Trophoblast cell (in vitro differentiated cells and primary cell): Measurements from ENCODE around the gene COL4A1.

Experiments used
- DNase-seq, 2 donors: peaks; one replicate each; pipeline ENCODE4 v3.0.0-alpha.2; 2016
- H2AFZ ChIP-seq: 2 replicates; pipeline ENCODE4 v1.6.1; 2013; ENCODE audit warnings: low read length, moderate library complexity, mild to moderate bottlenecking; ENCODE audit not compliant: insufficient read depth, poor library complexity
- H2AK5ac ChIP-seq: 2 replicates; pipeline ENCODE4 v1.6.1; 2013; ENCODE audit warnings: mild to moderate bottlenecking, low read length
- H2BK120ac ChIP-seq: 2 replicates; pipeline ENCODE4 v1.6.1; 2013; ENCODE audit warnings: low read length, mild to moderate bottlenecking, moderate library complexity; ENCODE audit not compliant: insufficient read depth, poor library complexity
- H2BK12ac ChIP-seq: 2 replicates; pipeline ENCODE4 v1.6.1; 2013; ENCODE audit warnings: mild to moderate bottlenecking, low read length, moderate library complexity
- H2BK5ac ChIP-seq: 2 replicates; pipeline ENCODE4 v1.6.1; 2013; ENCODE audit warnings: low read length, low read depth, moderate library complexity, mild to moderate bottlenecking; ENCODE audit not compliant: poor library complexity
- H3K14ac ChIP-seq: 2 replicates; pipeline ENCODE4 v1.6.1; 2013; ENCODE audit warnings: mild to moderate bottlenecking, low read length
- H3K18ac ChIP-seq: 2 replicates; pipeline ENCODE4 v1.6.1; 2013; ENCODE audit warnings: mild to moderate bottlenecking, low read length
- H3K23ac ChIP-seq: 2 replicates; pipeline ENCODE4 v1.6.1; 2013; ENCODE audit warnings: low read length
- H3K27ac ChIP-seq: 2 replicates; pipeline ENCODE4 v1.5.1; 2013; ENCODE audit warnings: low read depth, mild to moderate bottlenecking, inconsistent platforms, low read length, moderate library complexity
- H3K27me3 ChIP-seq: 2 replicates; pipeline ENCODE4 v1.6.1; 2013; ENCODE audit warnings: inconsistent platforms, mild to moderate bottlenecking, low read length, moderate library complexity; ENCODE audit not compliant: insufficient read depth
- H3K36me3 ChIP-seq, 2 experiments: 1 replicate in 1 of 2; 2 replicates in 1 of 2; pipeline ENCODE4 v1.6.1; 2013; ENCODE audit warnings: low read length in 2 of 2, mild to moderate bottlenecking in 2 of 2, moderate library complexity in 1 of 2; ENCODE audit not compliant: insufficient read depth in 2 of 2, control insufficient read depth in 1 of 2
- H3K4ac ChIP-seq: 2 replicates; pipeline ENCODE4 v1.6.1; 2013; ENCODE audit warnings: low read depth, mild to moderate bottlenecking, low read length, moderate library complexity
- H3K4me1 ChIP-seq, 2 experiments: 1 replicate in 1 of 2; 2 replicates in 1 of 2; pipeline ENCODE4 v1.6.1; 2013; ENCODE audit warnings: low read length in 2 of 2, mild to moderate bottlenecking in 2 of 2, moderate library complexity in 1 of 2; ENCODE audit not compliant: insufficient read depth in 2 of 2, control insufficient read depth in 1 of 2
- H3K4me2 ChIP-seq: 2 replicates; pipeline ENCODE4 v1.6.1; 2013; ENCODE audit warnings: inconsistent platforms, mild to moderate bottlenecking, low read length, moderate library complexity
- H3K4me3 ChIP-seq: 2 replicates; pipeline ENCODE4 v1.5.1; 2013; ENCODE audit warnings: mild to moderate bottlenecking, low read depth, low read length, inconsistent platforms
- H3K79me1 ChIP-seq: one replicate; pipeline ENCODE4 v1.6.1; 2013; ENCODE audit warnings: low read length
- H3K79me2 ChIP-seq: 2 replicates; pipeline ENCODE4 v1.6.1; 2013; ENCODE audit warnings: low read length, mild to moderate bottlenecking; ENCODE audit not compliant: control insufficient read depth, insufficient read depth, poor library complexity
- H3K9ac ChIP-seq: 2 replicates; pipeline ENCODE4 v1.6.1; 2013; ENCODE audit warnings: mild to moderate bottlenecking, low read length
- H3K9me3 ChIP-seq: 2 replicates; pipeline ENCODE4 v1.6.1; 2013; ENCODE audit warnings: low read depth, mild to moderate bottlenecking, control low read depth, inconsistent platforms, low read length; ENCODE audit not compliant: insufficient read depth
- H4K12ac ChIP-seq: 2 replicates; pipeline ENCODE4 v1.6.1; 2013; ENCODE audit warnings: low read depth, mild to moderate bottlenecking, low read length, moderate library complexity
- H4K8ac ChIP-seq: 2 replicates; pipeline ENCODE4 v1.6.1; 2013; ENCODE audit warnings: low read depth, mild to moderate bottlenecking, low read length, moderate library complexity
- H4K91ac ChIP-seq: one replicate; pipeline ENCODE4 v1.6.1; 2013; ENCODE audit warnings: low read depth, mild to moderate bottlenecking, low read length, moderate library complexity
- WGBS: extraction: QIAGEN DNeasy Blood & Tissue Kit; methylation state at CpG from one replicate; pipeline ENCODE4 v1.1.7; 2013; ENCODE audit warnings: missing lambda C conversion rate; ENCODE audit not compliant: insufficient read length, insufficient coverage; ENCODE audit errors: extremely low coverage; 5-methylcytosine and 5-hydroxymethylcytosine counted together

Gene COL4A1

DNA sequence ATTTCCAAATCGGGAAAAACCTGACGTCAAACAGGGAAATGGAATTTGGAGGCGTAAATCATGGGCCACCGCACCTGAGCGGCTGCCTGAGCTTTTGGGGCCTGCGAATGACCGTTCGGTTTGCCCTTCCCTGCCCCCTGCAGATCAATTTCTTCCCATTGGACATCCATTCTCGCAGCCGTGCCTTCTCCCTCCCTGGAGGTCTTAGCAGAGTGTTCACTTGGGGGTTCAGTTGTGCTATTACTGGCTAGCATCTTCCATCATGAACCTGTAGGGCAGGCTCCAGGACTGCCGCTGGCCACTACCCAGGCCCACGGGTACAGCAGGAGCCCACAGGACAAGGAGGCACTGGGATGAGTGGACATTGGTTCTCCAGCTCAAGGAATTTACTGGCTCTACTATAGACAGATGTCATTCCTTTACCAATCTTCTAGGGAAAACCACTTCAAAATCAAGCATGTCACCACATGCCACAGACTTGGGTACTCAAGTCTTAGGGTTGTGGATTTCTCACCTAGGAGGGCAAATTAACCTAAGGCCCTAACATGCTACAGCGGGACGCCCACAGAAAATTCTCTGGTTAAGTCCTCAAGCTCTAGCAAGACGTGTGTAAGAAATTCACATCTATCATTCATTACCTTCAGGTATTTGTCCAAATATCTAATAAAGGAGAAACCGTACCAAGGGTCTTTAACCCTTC lies 75.5 kb downstream of the COL4A1 start:
- Histone ChIP-seq H3K23ac (no peak overlapping the region), H3K9ac (no peak overlapping the region), H4K91ac (no peak overlapping the region), H3K14ac (no peak overlapping the region), H4K12ac (no peak overlapping the region), H3K18ac (no peak overlapping the region), H3K4me1 (peaks cover 5 to 14% of the 10 kb centered on the region in 2 experiments), H3K79me1 (no peaks in the 10 kb centered on the region), H3K36me3 (peaks cover 6 to 9% of the 10 kb centered on the region in 2 experiments), H3K4me3 (no peak overlapping the region), H3K79me2 (no peaks in the 10 kb centered on the region), H2AFZ (no peak overlapping the region), H2BK5ac (no peak overlapping the region), H3K4ac (no peak overlapping the region), H2BK120ac (no peak overlapping the region), H2BK12ac (no peak overlapping the region), H3K27ac (no peak overlapping the region), H4K8ac (no peak overlapping the region), H3K9me3 (peaks cover 2% of the 10 kb centered on the region), H3K4me2 (no peak overlapping the region), H3K27me3 (no peaks in the 10 kb centered on the region), H2AK5ac (no peak overlapping the region)
- no CpG with 5 or more reads among the region's 16 CpGs for WGBS
- DNase-seq: no peak

- H3K14ac ChIP-seq: no peak overlapping the region
- H3K4me2 ChIP-seq: no peak overlapping the region
- H3K18ac ChIP-seq: no peak overlapping the region
- H3K4ac ChIP-seq: no peak overlapping the region
- H2BK5ac ChIP-seq: no peak overlapping the region
- no peak overlapping the region for H4K8ac ChIP-seq
- H3K4me1 ChIP-seq: peaks cover 5 to 14% of the 10 kb centered on the region in 2 experiments
- H2AFZ ChIP-seq: no peak overlapping the region
- H3K9me3 ChIP-seq: no peaks in the 10 kb centered on the region
- no peak overlapping the region for H2BK12ac ChIP-seq
- H4K12ac ChIP-seq: no peak overlapping the region
- H3K27ac ChIP-seq: no peak overlapping the region
- no CpG with 5 or more reads among the region's 18 CpGs for WGBS
- no peak overlapping the region for H3K4me3 ChIP-seq
- DNase-seq: peak; percentile 41 to 64
- H3K79me1 ChIP-seq: no peaks in the 10 kb centered on the region
- H3K79me2 ChIP-seq: no peaks in the 10 kb centered on the region
- no peak overlapping the region for H2BK120ac ChIP-seq
- no peak overlapping the region for H2AK5ac ChIP-seq
- H3K23ac ChIP-seq: no peak overlapping the region
- no peaks in the 10 kb centered on the region for H3K27me3 ChIP-seq
- H3K36me3 ChIP-seq: peaks cover 5 to 7% of the 10 kb centered on the region in 2 experiments
- no peak overlapping the region for H3K9ac ChIP-seq
- H4K91ac ChIP-seq: no peak overlapping the region
Measured at GRCh38 chr13:110230661-110231347, 76.2 kb downstream of the COL4A1 start.

DNA sequence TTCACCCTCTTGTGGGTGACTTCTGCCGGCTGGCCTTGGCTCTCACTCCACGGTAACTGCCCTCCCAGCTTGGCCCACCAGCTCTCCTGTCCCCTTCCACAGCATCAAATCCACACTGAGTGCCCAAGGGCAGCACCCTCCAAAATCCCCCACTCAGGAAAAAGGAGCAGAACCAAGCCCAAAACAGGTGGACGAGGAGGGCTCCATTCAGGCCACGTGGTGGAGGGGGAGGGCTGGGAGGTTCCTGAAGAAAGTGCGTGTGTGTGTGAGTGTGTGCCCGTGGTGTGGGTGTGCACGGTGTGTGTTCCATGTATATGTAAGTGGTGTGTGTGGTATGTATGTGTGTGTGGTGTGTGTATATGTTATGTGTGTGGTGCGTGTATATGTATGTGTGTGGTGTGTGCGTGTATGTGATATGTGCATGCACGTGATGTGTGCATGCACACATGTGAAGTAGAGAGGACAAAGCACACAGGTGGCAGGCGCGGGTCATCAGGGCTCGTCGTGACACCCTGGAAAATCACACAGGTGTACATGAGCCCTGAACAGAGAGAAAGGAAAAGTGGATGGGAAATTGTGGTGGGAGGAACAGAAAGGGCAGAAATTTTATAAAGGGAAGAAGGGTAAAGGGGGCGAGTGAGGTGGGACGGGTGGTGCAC lies 76.9 kb downstream of the COL4A1 start:
- 100% methylated on average over 2 of the region's 16 CpGs for WGBS
- no peak overlapping the region for H2AK5ac ChIP-seq
- H3K14ac ChIP-seq: no peak overlapping the region
- no peak overlapping the region for H3K4me2 ChIP-seq
- no peak overlapping the region for H2BK120ac ChIP-seq
- no peaks in the 10 kb centered on the region for H3K27me3 ChIP-seq
- no peak overlapping the region for H4K91ac ChIP-seq
- no peak overlapping the region for H2BK12ac ChIP-seq
- no peak overlapping the region for H3K4me3 ChIP-seq
- H3K4ac ChIP-seq: no peak overlapping the region
- H3K79me1 ChIP-seq: no peaks in the 10 kb centered on the region
- no peak overlapping the region for H3K27ac ChIP-seq
- no peaks in the 10 kb centered on the region for H3K9me3 ChIP-seq
- peaks cover 7 to 16% of the 10 kb centered on the region in 2 experiments for H3K4me1 ChIP-seq
- peaks cover 5 to 7% of the 10 kb centered on the region in 2 experiments for H3K36me3 ChIP-seq
- H4K8ac ChIP-seq: no peak overlapping the region
- no peak overlapping the region for H3K9ac ChIP-seq
- DNase-seq: no peak
- H4K12ac ChIP-seq: no peak overlapping the region
- no peaks in the 10 kb centered on the region for H3K79me2 ChIP-seq
- no peak overlapping the region for H2AFZ ChIP-seq
- no peak overlapping the region for H3K18ac ChIP-seq
- no peak overlapping the region for H2BK5ac ChIP-seq
- H3K23ac ChIP-seq: no peak overlapping the region

- Histone ChIP-seq H2AK5ac (no peak overlapping the region), H3K9ac (no peak overlapping the region), H3K18ac (no peak overlapping the region), H4K12ac (no peak overlapping the region), H3K4ac (no peak overlapping the region), H3K23ac (no peak overlapping the region), H3K14ac (no peak overlapping the region), H2BK120ac (no peak overlapping the region), H3K79me2 (no peaks in the 10 kb centered on the region), H3K4me1 (peaks cover 7 to 16% of the 10 kb centered on the region in 2 experiments), H4K91ac (no peak overlapping the region), H2BK12ac (no peak overlapping the region), H3K4me2 (no peak overlapping the region), H3K9me3 (no peaks in the 10 kb centered on the region), H2BK5ac (no peak overlapping the region), H3K79me1 (no peaks in the 10 kb centered on the region), H4K8ac (no peak overlapping the region), H3K27me3 (no peaks in the 10 kb centered on the region), H3K36me3 (peaks cover 6 to 7% of the 10 kb centered on the region in 2 experiments), H3K27ac (no peak overlapping the region), H2AFZ (no peak overlapping the region), H3K4me3 (no peak overlapping the region)
- peak; percentile 45 to 75 for DNase-seq
- WGBS: no CpG with 5 or more reads among the region's 15 CpGs
Measured at GRCh38 chr13:110228936-110229904, 77.7 kb downstream of the COL4A1 start.
